GM12878 (cell line): Measurements from ENCODE around the gene ANKRD24.

Experiments used
- GABPA ChIP-seq: IDR thresholded peaks from 2 replicates; pipeline ENCODE4 v1.6.1; 2014; ENCODE audit warnings: antibody characterized with exemption, low read depth, mild to moderate bottlenecking, inconsistent platforms
- HSF1 ChIP-seq: fragments of 150-350 bp; IDR thresholded peaks from 2 replicates; pipeline ENCODE4 v1.6.1; 2014; ENCODE audit warnings: mild to moderate bottlenecking, low read depth, low read length
- MTA2 ChIP-seq: fragments of 450-650 bp; IDR thresholded peaks from 2 replicates; pipeline ENCODE4 v1.6.1; 2016; ENCODE audit warnings: low read depth, mild to moderate bottlenecking, moderate library complexity
- NKRF ChIP-seq: fragments of 450-650 bp; conservative IDR thresholded peaks from 2 replicates; pipeline ENCODE4 v1.6.1; 2017; ENCODE audit warnings: mild to moderate bottlenecking, moderate library complexity
- TAF1 ChIP-seq: IDR thresholded peaks from 2 replicates; pipeline ENCODE4 v1.6.1; 2011; ENCODE audit warnings: mild to moderate bottlenecking, low read depth, low read length, borderline replicate concordance
- TARDBP ChIP-seq: IDR thresholded peaks from 2 replicates; pipeline ENCODE4 v1.6.1; 2016; ENCODE audit warnings: borderline replicate concordance

- TF ChIP-seq TAF1 (no peak), NKRF (no peak), HSF1 (no peak), MTA2 (no peak), TARDBP (no peak), GABPA (no peak)
Observed at GRCh38 chr19:4272894-4273293, 90.4 kb downstream of the ANKRD24 start.
